ENCODE data around the gene SIRT7. TPM values are rescaled to one million over a fixed set of nuclear protein-coding genes. Genes with fewer than 3 reads are reported as not detected.

SIRT7 gene
- total RNA-seq, 1 donor = 12.7 TPM

GRCh38 chr17:81905993-81906392, 12.0 kb downstream of the SIRT7 start:
- no peak for TF ChIP-seq CTCF (IDR thresholded peaks at IDR 0.05; ENCODE audit: insufficient read depth, low read length)
- no peak for DNase-seq (ENCODE audit: low read depth)
- H3K4me3 ChIP-seq (ENCODE audit: low read depth, low read length) = no peak overlapping the region

- no peak for DNase-seq (ENCODE audit: low read depth)
- no peak for TF ChIP-seq CTCF (IDR thresholded peaks at IDR 0.05; ENCODE audit: insufficient read depth, low read length)
- no peak overlapping the region for H3K4me3 ChIP-seq (ENCODE audit: low read depth, low read length)
Observed at GRCh38 chr17:81905424-81905875, 12.5 kb downstream of the SIRT7 start.

- TF ChIP-seq CTCF (IDR thresholded peaks at IDR 0.05; ENCODE audit: insufficient read depth, low read length) = no peak
- H3K4me3 ChIP-seq (ENCODE audit: low read depth, low read length) = no peak overlapping the region
- DNase-seq (ENCODE audit: low read depth) = no peak
Observed at GRCh38 chr17:81904600-81905423, 13.2 kb downstream of the SIRT7 start.

GRCh38 chr17:81903896-81904599, 13.9 kb downstream of the SIRT7 start:
- no peak for DNase-seq (ENCODE audit: low read depth)
- H3K4me3 ChIP-seq (ENCODE audit: low read depth, low read length) = no peak overlapping the region
- TF ChIP-seq CTCF (IDR thresholded peaks at IDR 0.05; ENCODE audit: insufficient read depth, low read length) = no peak

GRCh38 chr17:81903415-81903831, 14.6 kb downstream of the SIRT7 start:
- H3K4me3 ChIP-seq (ENCODE audit: low read depth, low read length) = no peak overlapping the region
- no peak for TF ChIP-seq CTCF (IDR thresholded peaks at IDR 0.05; ENCODE audit: insufficient read depth, low read length)
- no peak for DNase-seq (ENCODE audit: low read depth)

- no peak for TF ChIP-seq CTCF (IDR thresholded peaks at IDR 0.05; ENCODE audit: insufficient read depth, low read length)
- no peak overlapping the region for H3K4me3 ChIP-seq (ENCODE audit: low read depth, low read length)
- no peak for DNase-seq (ENCODE audit: low read depth)
Observed at GRCh38 chr17:81902653-81903414, 15.1 kb downstream of the SIRT7 start.
